ENCODE results near the gene SLC25A18. TPM values are rescaled to one million over a fixed set of nuclear protein-coding genes. Genes with fewer than 3 reads are reported as not detected.

Gene SLC25A18
- total and polyA plus RNA-seq, 12 donors, result 0.16 to 3.1 (median 1.4) TPM; not detected in 1

- H3K36me3 ChIP-seq (replicated peaks in 1 of 2), result no peaks in the 10 kb centered on the region
- 0 to 1% (median 1%) methylated on average over 32 to 45 of the region's 45 CpGs for WGBS, 4 donors
- DNase-seq, result peak; percentile 97 to 99 (median 98)
- H3K9me3 ChIP-seq (replicated peaks in 1 of 3), result no peaks in the 10 kb centered on the region
- H3K4me1 ChIP-seq (replicated peaks in 1 of 2), result peaks cover 25 to 48% of the 10 kb centered on the region in 2 donors
- peak within 1 kb of the TSS; percentile 86 to 99 (median 92) for H3K4me3 ChIP-seq
- TF ChIP-seq POLR2A (IDR thresholded peaks at IDR 0.05), result peak; percentile 71 to 94
- TF ChIP-seq, protein P1, sequence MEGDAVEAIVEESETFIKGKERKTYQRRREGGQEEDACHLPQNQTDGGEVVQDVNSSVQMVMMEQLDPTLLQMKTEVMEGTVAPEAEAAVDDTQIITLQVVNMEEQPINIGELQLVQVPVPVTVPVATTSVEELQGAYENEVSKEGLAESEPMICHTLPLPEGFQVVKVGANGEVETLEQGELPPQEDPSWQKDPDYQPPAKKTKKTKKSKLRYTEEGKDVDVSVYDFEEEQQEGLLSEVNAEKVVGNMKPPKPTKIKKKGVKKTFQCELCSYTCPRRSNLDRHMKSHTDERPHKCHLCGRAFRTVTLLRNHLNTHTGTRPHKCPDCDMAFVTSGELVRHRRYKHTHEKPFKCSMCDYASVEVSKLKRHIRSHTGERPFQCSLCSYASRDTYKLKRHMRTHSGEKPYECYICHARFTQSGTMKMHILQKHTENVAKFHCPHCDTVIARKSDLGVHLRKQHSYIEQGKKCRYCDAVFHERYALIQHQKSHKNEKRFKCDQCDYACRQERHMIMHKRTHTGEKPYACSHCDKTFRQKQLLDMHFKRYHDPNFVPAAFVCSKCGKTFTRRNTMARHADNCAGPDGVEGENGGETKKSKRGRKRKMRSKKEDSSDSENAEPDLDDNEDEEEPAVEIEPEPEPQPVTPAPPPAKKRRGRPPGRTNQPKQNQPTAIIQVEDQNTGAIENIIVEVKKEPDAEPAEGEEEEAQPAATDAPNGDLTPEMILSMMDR (IDR thresholded peaks at IDR 0.05), result no peak
- intact Hi-C loops (cut with DNase I), result no loop called here
- H3K27ac ChIP-seq, result peak within 1 kb of the TSS; percentile 84 to 98 (median 94)
- H3K27me3 ChIP-seq, result no peaks in the 10 kb centered on the region
Observed at GRCh38 chr22:17628406-17629172, 65.3 kb downstream of the SLC25A18 start, which contains the start of gene ATP6V1E1. Gene ATP6V1E1 (minus strand): TSS chr22:17628749. CDS start chr22:17628635, 114 bp downstream.

- intact Hi-C loops (cut with DNase I), result no loop called here
- DNase-seq, result no peak
- Histone ChIP-seq H3K9me3 (replicated peaks in 1 of 3) (no peaks in the 10 kb centered on the region), H3K4me3 (peak overlapping the region in 2 of 4 donors; percentile 86 to 99), H3K27ac (peak overlapping the region; percentile 84 to 98 (median 94)), H3K4me1 (replicated peaks in 1 of 2) (peaks cover 29 to 50% of the 10 kb centered on the region in 2 donors), H3K27me3 (no peaks in the 10 kb centered on the region), H3K36me3 (replicated peaks in 1 of 2) (no peaks in the 10 kb centered on the region)
- 0% methylated on average over 1 of the region's 1 CpG for WGBS, 4 donors
- TF ChIP-seq, protein P1 (IDR thresholded peaks at IDR 0.05), result no peak
- no peak for TF ChIP-seq POLR2A (IDR thresholded peaks at IDR 0.05)
Observed at GRCh38 chr22:17629173-17629489, 65.8 kb downstream of the SLC25A18 start.

- DNase-seq, result no peak
- H3K27me3 ChIP-seq, result no peaks in the 10 kb centered on the region
- intact Hi-C loops (cut with DNase I), result loop anchor here in 1 of 2 donors (10.0 kb wide), 1 partner anchor 55 kb away; no protein-coding TSS in a partner anchor
- peaks cover 29 to 54% of the 10 kb centered on the region in 2 donors for H3K4me1 ChIP-seq (replicated peaks in 1 of 2)
- TF ChIP-seq, protein P1 (IDR thresholded peaks at IDR 0.05), result no peak
- no peak for TF ChIP-seq POLR2A (IDR thresholded peaks at IDR 0.05)
- no peaks in the 10 kb centered on the region for H3K36me3 ChIP-seq (replicated peaks in 1 of 2)
- H3K27ac ChIP-seq, result peak overlapping the region in 2 of 5 donors; percentile 90 to 98
- 67 to 80% (median 76%) methylated on average over 7 of the region's 7 CpGs for WGBS, 4 donors
- no peaks in the 10 kb centered on the region for H3K9me3 ChIP-seq (replicated peaks in 1 of 3)
- peak overlapping the region in 1 of 4 donors; percentile 99 for H3K4me3 ChIP-seq
Observed at GRCh38 chr22:17629641-17630040, 66.3 kb downstream of the SLC25A18 start.

GRCh38 chr22:17631076-17631565 is 67.8 kb downstream of the SLC25A18 start:
- H3K27me3 ChIP-seq, result no peaks in the 10 kb centered on the region
- peaks cover 29 to 49% of the 10 kb centered on the region in 2 donors for H3K4me1 ChIP-seq (replicated peaks in 1 of 2)
- 91 to 98% (median 95%) methylated on average over 9 of the region's 9 CpGs for WGBS, 4 donors
- DNase-seq, result peak in 1 of 7 donors; percentile 9
- intact Hi-C loops (cut with DNase I), result loop anchor here in 1 of 2 donors (10.0 kb wide), 1 partner anchor 56 kb away; no protein-coding TSS in a partner anchor
- TF ChIP-seq POLR2A (IDR thresholded peaks at IDR 0.05), result no peak
- TF ChIP-seq, protein P1 (IDR thresholded peaks at IDR 0.05), result no peak
- no peak overlapping the region for H3K27ac ChIP-seq
- no peaks in the 10 kb centered on the region for H3K9me3 ChIP-seq (replicated peaks in 1 of 3)
- H3K4me3 ChIP-seq, result no peak overlapping the region
- no peaks in the 10 kb centered on the region for H3K36me3 ChIP-seq (replicated peaks in 1 of 2)
